Skin of body (tissue), 3 donors: ENCODE measurements around the gene JRKL. TPM values are rescaled to one million over a fixed set of nuclear protein-coding genes. Genes with fewer than 3 reads are reported as not detected.
"Not testable (repeated sequence)": the region's sequence is repeated elsewhere in the genome, so short reads cannot be mapped to it uniquely, and the experiment has no call there.

Experiments
- DNase-seq: peaks from one replicate; lab custom pipeline; 2025; lab: John Stamatoyannopoulos, UW
- small RNA-seq: library from RNA; depleted of rRNA; stranded (forward); fragments of <200 nt; gene quantifications from one replicate; pipeline ENCODE3, GENCODE V24; 2014; ENCODE audit warnings: low replicate concordance
- total RNA-seq: library from RNA; depleted of rRNA; stranded (reverse); fragments of >200 nt; gene quantifications from one replicate; pipeline ENCODE4 v1.2.3, GENCODE V29; 2014

JRKL gene
- total RNA-seq, 1 donor from 2014 or later: 13.9 TPM

- peak; percentile 15 for DNase-seq
These were observed 4.0 kb downstream of the JRKL start for GRCh38 chr11:96393753-96394348.

- no peak for DNase-seq
These were observed 5.0 kb downstream of the JRKL start for GRCh38 chr11:96394773-96395172.

GRCh38 chr11:96396637-96397036 is 6.8 kb downstream of the JRKL start:
- DNase-seq: no peak

- no peak for DNase-seq
These were observed 8.1 kb downstream of the JRKL start for GRCh38 chr11:96397863-96398262.

GRCh38 chr11:96400697-96401096 is 10.9 kb downstream of the JRKL start:
- DNase-seq: no peak

GRCh38 chr11:96411412-96411811 is 21.6 kb downstream of the JRKL start:
- not testable (repeated sequence) for DNase-seq

- DNase-seq: no peak
These were observed 23.1 kb downstream of the JRKL start for GRCh38 chr11:96412761-96413381.

GRCh38 chr11:96413408-96413807 is 23.6 kb downstream of the JRKL start:
- DNase-seq: no peak

GRCh38 chr11:96424693-96425092 is 34.9 kb downstream of the JRKL start:
- DNase-seq: no peak

GRCh38 chr11:96430668-96431067 is 40.9 kb downstream of the JRKL start:
- DNase-seq: no peak

- DNase-seq: not testable (repeated sequence)
These were observed 42.8 kb downstream of the JRKL start for GRCh38 chr11:96432654-96433053.

Small RNA genes lying within 50 kb of the gene (small RNA-seq; reads per million reads assigned to genes)
- gene MIR1260B: not detected

Other genes with a start within 250 kb of the JRKL start
- 15.6 TPM for gene MAML2, start 46.8 kb upstream of the JRKL start, total RNA-seq
- gene CCDC82, start 101 bp upstream of the JRKL start, total RNA-seq: 28.0 TPM